GM19193 (cell line): ENCODE measurements around the gene COX6B1.

ENCODE experiments used
- POLR2A ChIP-seq: IDR thresholded peaks from 4 replicates; pipeline ENCODE4 v1.6.1; 2011; ENCODE audit not compliant: insufficient read depth, insufficient read length; ENCODE audit errors: extremely low read depth

COX6B1 gene

GRCh38 chr19:35623327-35624010 is 24.7 kb upstream of the COX6B1 start:
- TF ChIP-seq POLR2A = no peak

- TF ChIP-seq POLR2A = no peak
Observed at GRCh38 chr19:35628264-35628564, 19.9 kb upstream of the COX6B1 start.

GRCh38 chr19:35628565-35629331 is 19.4 kb upstream of the COX6B1 start, which contains the start of gene RBM42:
Gene RBM42 (plus strand): TSS chr19:35629036. CDS start chr19:35629154, 118 bp downstream.
- peak; percentile 72 for TF ChIP-seq POLR2A

GRCh38 chr19:35629332-35629633 is 18.8 kb upstream of the COX6B1 start:
- no peak for TF ChIP-seq POLR2A

GRCh38 chr19:35633727-35634440 is 14.2 kb upstream of the COX6B1 start:
- no peak for TF ChIP-seq POLR2A

GRCh38 chr19:35636651-35637050 is 11.5 kb upstream of the COX6B1 start:
- TF ChIP-seq POLR2A = no peak

- no peak for TF ChIP-seq POLR2A
Observed at GRCh38 chr19:35637165-35637564, 11.0 kb upstream of the COX6B1 start.

- no peak for TF ChIP-seq POLR2A
Observed at GRCh38 chr19:35639321-35639639, 8.8 kb upstream of the COX6B1 start.

- TF ChIP-seq POLR2A = no peak
Observed at GRCh38 chr19:35639863-35640262, 8.3 kb upstream of the COX6B1 start.

- TF ChIP-seq POLR2A = no peak
Observed at GRCh38 chr19:35641515-35642151, 6.5 kb upstream of the COX6B1 start, which contains the start of gene ETV2. Gene ETV2 (plus strand): TSS chr19:35641745. CDS start chr19:35642461, 716 bp downstream.

- TF ChIP-seq POLR2A = no peak
Observed at GRCh38 chr19:35642312-35642711, 5.8 kb upstream of the COX6B1 start.

- TF ChIP-seq POLR2A = no peak
Observed at GRCh38 chr19:35642798-35643254, 5.3 kb upstream of the COX6B1 start.

GRCh38 chr19:35643255-35644205 is 4.6 kb upstream of the COX6B1 start:
- TF ChIP-seq POLR2A = peak; percentile 81
